ENCODE data around the gene CGNL1.

GRCh38 chr15:57559875-57560274, 183.6 kb downstream of the CGNL1 start:
- TF ChIP-seq CTCF (IDR thresholded peaks at IDR 0.05; ENCODE audit: insufficient read depth, low read depth, low read length) (peak; percentile 84), EZH2 (IDR thresholded peaks at IDR 0.05; ENCODE audit: insufficient read depth, low read length) (no peak)

All from astrocyte (in vitro differentiated cells and primary cell).